T-helper 1 cell treated with Interleukin-12 subunit alpha and Interleukin-12 subunit beta and Interleukin-4 antibody, amounts not matched to agents 30 ng/mL and 1 ng/mL, for 36 hours (primary cell): ENCODE measurements around the gene KCNH2. TPM values are rescaled to one million over a fixed set of nuclear protein-coding genes. Genes with fewer than 3 reads are reported as not detected.

ENCODE experiments used
- intact Hi-C: fragments of 100-400 bp; cut with micrococcal nuclease; formaldehyde crosslinking; loops from one replicate; pipeline ENCODE4 v1.15.1; 2024
- total RNA-seq: library from RNA; stranded (reverse); gene quantifications from 2 replicates; pipeline ENCODE4 v1.2.3, GENCODE V29; 2022

Gene KCNH2
- total RNA-seq, 1 donor from 2014 or later = 0.91 TPM

- intact Hi-C loops = loop anchor here (5.0 to 10.0 kb wide), 3 partner anchors 35 to 510 kb away; partner anchors contain the start of gene KCNH2
Observed at GRCh38 chr7:151012031-151012692, 34.0 kb upstream of the KCNH2 start.

- intact Hi-C loops = loop anchor here (5.0 to 10.0 kb wide), 3 partner anchors 34 to 511 kb away; partner anchors contain the start of gene KCNH2
Observed at GRCh38 chr7:151011616-151012015, 33.5 kb upstream of the KCNH2 start.

GRCh38 chr7:151011097-151011409 lies 32.9 kb upstream of the KCNH2 start:
- intact Hi-C loops = loop anchor here (5.0 to 10.0 kb wide), 3 partner anchors 34 to 511 kb away; partner anchors contain the start of gene KCNH2

GRCh38 chr7:151010307-151011096 lies 32.4 kb upstream of the KCNH2 start:
- intact Hi-C loops = loop anchor here (5.0 to 10.0 kb wide), 3 partner anchors 33 to 512 kb away; partner anchors contain the start of gene KCNH2

GRCh38 chr7:151010037-151010306 lies 31.9 kb upstream of the KCNH2 start:
- intact Hi-C loops = loop anchor here (5.0 to 10.0 kb wide), 3 partner anchors 33 to 512 kb away; partner anchors contain the start of gene KCNH2

GRCh38 chr7:151009327-151010036 lies 31.4 kb upstream of the KCNH2 start:
- intact Hi-C loops = loop anchor here (5.0 to 10.0 kb wide), 3 partner anchors 32 to 513 kb away; partner anchors contain the start of gene KCNH2

- intact Hi-C loops = loop anchor here (1.0 kb wide), 4 partner anchors 14 to 687 kb away; partner anchors contain the start of gene ABCB8
Observed at GRCh38 chr7:151008511-151009323, 30.6 kb upstream of the KCNH2 start.

GRCh38 chr7:151008143-151008510 lies 30.0 kb upstream of the KCNH2 start:
- intact Hi-C loops = loop anchor here (1.0 kb wide), 4 partner anchors 14 to 687 kb away; partner anchors contain the start of gene ABCB8

- intact Hi-C loops = no loop called here
Observed at GRCh38 chr7:151007469-151007898, 29.4 kb upstream of the KCNH2 start.

GRCh38 chr7:151006590-151007300 lies 28.6 kb upstream of the KCNH2 start:
- intact Hi-C loops = no loop called here

GRCh38 chr7:151005566-151005965 lies 27.4 kb upstream of the KCNH2 start:
- intact Hi-C loops = no loop called here

- intact Hi-C loops = no loop called here
Observed at GRCh38 chr7:151003572-151003971, 25.5 kb upstream of the KCNH2 start.

GRCh38 chr7:151001546-151001945 lies 23.4 kb upstream of the KCNH2 start:
- intact Hi-C loops = no loop called here

GRCh38 chr7:151000897-151001495 lies 22.9 kb upstream of the KCNH2 start:
- intact Hi-C loops = no loop called here

- intact Hi-C loops = no loop called here
Observed at GRCh38 chr7:150999497-151000230, 21.5 kb upstream of the KCNH2 start.

GRCh38 chr7:150999001-150999400 lies 20.9 kb upstream of the KCNH2 start:
- intact Hi-C loops = no loop called here

GRCh38 chr7:150998341-150998740 lies 20.2 kb upstream of the KCNH2 start:
- intact Hi-C loops = no loop called here

GRCh38 chr7:150997817-150998216 lies 19.7 kb upstream of the KCNH2 start:
- intact Hi-C loops = no loop called here

- intact Hi-C loops = no loop called here
Observed at GRCh38 chr7:150997075-150997511, 19.0 kb upstream of the KCNH2 start.
